HL-60 (cell line): ENCODE measurements around the gene ACHE.

Experiments used
- GABPA ChIP-seq: IDR thresholded peaks from 2 replicates; pipeline ENCODE4 v1.6.1; 2012; ENCODE audit warnings: low read depth
- POLR2AphosphoS5 ChIP-seq: IDR thresholded peaks from 2 replicates; pipeline ENCODE4 v1.6.1; 2012; ENCODE audit warnings: low read depth
- TF ChIP-seq, protein P1 (sequence below): IDR thresholded peaks from one replicate; pipeline ENCODE4 v1.5.1; 2011; ENCODE audit warnings: low read length, control low read depth, inconsistent platforms; ENCODE audit not compliant: insufficient read depth
- TF ChIP-seq, protein P2 (sequence below): IDR thresholded peaks from 2 replicates; pipeline ENCODE4 v1.6.1; 2012; ENCODE audit warnings: low read depth; ENCODE audit not compliant: insufficient replicate concordance

DNA sequence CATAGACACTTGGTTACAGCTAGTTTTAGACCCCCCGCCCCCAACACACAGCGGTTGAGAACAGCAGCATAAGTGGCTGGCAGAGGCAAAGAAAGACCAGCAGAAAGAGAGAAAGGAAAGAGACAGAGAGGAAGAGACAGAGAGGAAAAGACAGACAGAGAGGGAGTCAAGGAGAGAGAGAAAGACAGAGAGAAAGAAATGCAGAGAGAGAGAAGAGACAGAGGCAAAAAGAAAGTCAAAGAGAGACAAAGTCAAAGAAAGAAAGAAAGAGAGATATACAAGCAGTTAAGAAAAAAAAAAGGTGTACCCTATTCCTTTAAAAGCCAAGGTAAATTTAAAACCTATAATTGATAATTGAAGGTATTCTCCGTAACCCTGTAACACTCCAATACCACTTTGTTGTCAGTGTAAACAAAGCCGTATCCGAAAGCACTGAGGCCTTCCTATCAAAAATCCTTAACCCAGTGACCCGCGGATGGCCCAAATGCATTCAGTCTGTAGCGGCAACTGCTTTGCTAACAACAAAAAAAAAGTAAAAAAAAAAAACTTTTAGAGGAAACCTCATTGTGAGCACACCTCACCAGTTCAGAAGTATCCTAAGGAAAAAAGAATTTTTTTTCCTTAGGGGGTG is 55.1 kb downstream of the ACHE start:
- TF ChIP-seq, protein P1, sequence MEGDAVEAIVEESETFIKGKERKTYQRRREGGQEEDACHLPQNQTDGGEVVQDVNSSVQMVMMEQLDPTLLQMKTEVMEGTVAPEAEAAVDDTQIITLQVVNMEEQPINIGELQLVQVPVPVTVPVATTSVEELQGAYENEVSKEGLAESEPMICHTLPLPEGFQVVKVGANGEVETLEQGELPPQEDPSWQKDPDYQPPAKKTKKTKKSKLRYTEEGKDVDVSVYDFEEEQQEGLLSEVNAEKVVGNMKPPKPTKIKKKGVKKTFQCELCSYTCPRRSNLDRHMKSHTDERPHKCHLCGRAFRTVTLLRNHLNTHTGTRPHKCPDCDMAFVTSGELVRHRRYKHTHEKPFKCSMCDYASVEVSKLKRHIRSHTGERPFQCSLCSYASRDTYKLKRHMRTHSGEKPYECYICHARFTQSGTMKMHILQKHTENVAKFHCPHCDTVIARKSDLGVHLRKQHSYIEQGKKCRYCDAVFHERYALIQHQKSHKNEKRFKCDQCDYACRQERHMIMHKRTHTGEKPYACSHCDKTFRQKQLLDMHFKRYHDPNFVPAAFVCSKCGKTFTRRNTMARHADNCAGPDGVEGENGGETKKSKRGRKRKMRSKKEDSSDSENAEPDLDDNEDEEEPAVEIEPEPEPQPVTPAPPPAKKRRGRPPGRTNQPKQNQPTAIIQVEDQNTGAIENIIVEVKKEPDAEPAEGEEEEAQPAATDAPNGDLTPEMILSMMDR: no peak
- TF ChIP-seq, protein P2, sequence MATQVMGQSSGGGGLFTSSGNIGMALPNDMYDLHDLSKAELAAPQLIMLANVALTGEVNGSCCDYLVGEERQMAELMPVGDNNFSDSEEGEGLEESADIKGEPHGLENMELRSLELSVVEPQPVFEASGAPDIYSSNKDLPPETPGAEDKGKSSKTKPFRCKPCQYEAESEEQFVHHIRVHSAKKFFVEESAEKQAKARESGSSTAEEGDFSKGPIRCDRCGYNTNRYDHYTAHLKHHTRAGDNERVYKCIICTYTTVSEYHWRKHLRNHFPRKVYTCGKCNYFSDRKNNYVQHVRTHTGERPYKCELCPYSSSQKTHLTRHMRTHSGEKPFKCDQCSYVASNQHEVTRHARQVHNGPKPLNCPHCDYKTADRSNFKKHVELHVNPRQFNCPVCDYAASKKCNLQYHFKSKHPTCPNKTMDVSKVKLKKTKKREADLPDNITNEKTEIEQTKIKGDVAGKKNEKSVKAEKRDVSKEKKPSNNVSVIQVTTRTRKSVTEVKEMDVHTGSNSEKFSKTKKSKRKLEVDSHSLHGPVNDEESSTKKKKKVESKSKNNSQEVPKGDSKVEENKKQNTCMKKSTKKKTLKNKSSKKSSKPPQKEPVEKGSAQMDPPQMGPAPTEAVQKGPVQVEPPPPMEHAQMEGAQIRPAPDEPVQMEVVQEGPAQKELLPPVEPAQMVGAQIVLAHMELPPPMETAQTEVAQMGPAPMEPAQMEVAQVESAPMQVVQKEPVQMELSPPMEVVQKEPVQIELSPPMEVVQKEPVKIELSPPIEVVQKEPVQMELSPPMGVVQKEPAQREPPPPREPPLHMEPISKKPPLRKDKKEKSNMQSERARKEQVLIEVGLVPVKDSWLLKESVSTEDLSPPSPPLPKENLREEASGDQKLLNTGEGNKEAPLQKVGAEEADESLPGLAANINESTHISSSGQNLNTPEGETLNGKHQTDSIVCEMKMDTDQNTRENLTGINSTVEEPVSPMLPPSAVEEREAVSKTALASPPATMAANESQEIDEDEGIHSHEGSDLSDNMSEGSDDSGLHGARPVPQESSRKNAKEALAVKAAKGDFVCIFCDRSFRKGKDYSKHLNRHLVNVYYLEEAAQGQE: no peak
- TF ChIP-seq GABPA (no peak), POLR2AphosphoS5 (no peak)
